ENCODE measurements around the gene QSOX1. TPM values are rescaled to one million over a fixed set of nuclear protein-coding genes. Genes with fewer than 3 reads are reported as not detected.

The QSOX1 gene
- total RNA-seq, 1 donor from 2014 or later: 156 TPM

- no peak overlapping the region for H3K27ac ChIP-seq (ENCODE audit: low read depth, low read length)
- no peak overlapping the region for H3K4me2 ChIP-seq (ENCODE audit: low read length)
- H3K9ac ChIP-seq (ENCODE audit: low read length): no peak overlapping the region
- no peaks in the 10 kb centered on the region for H3K4me1 ChIP-seq (ENCODE audit: insufficient read depth, low read length)
- TF ChIP-seq, protein P1, sequence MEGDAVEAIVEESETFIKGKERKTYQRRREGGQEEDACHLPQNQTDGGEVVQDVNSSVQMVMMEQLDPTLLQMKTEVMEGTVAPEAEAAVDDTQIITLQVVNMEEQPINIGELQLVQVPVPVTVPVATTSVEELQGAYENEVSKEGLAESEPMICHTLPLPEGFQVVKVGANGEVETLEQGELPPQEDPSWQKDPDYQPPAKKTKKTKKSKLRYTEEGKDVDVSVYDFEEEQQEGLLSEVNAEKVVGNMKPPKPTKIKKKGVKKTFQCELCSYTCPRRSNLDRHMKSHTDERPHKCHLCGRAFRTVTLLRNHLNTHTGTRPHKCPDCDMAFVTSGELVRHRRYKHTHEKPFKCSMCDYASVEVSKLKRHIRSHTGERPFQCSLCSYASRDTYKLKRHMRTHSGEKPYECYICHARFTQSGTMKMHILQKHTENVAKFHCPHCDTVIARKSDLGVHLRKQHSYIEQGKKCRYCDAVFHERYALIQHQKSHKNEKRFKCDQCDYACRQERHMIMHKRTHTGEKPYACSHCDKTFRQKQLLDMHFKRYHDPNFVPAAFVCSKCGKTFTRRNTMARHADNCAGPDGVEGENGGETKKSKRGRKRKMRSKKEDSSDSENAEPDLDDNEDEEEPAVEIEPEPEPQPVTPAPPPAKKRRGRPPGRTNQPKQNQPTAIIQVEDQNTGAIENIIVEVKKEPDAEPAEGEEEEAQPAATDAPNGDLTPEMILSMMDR (IDR thresholded peaks at IDR 0.05; ENCODE audit: insufficient read depth, low read depth, low read length): no peak
- no peak for TF ChIP-seq EZH2 (IDR thresholded peaks at IDR 0.05; ENCODE audit: insufficient read depth, low read length)
- Mint-ChIP-seq H3K27me3 (ENCODE audit: low read depth, unreplicated experiment) (peaks cover 56% of the 10 kb centered on the region), H3K27ac (ENCODE audit: unreplicated experiment) (no peak overlapping the region), H3K4me3 (ENCODE audit: unreplicated experiment) (no peak overlapping the region), H3K9me3 (ENCODE audit: unreplicated experiment) (no peaks in the 10 kb centered on the region), H3K4me1 (ENCODE audit: low read depth, unreplicated experiment) (no peaks in the 10 kb centered on the region), H3K36me3 (ENCODE audit: low read depth, unreplicated experiment) (no peaks in the 10 kb centered on the region)
- no peak overlapping the region for H2AFZ ChIP-seq (ENCODE audit: low read depth, low read length)
- no peak for FAIRE-seq
- DNase-seq (ENCODE audit: low read depth): no peak
- no peaks in the 10 kb centered on the region for H3K79me2 ChIP-seq (ENCODE audit: insufficient read depth, low read length)
- peaks cover 3% of the 10 kb centered on the region for H4K20me1 ChIP-seq (ENCODE audit: insufficient read depth, low read length)
- H3K9me3 ChIP-seq (ENCODE audit: insufficient read depth, low read depth, low read length): no peaks in the 10 kb centered on the region
- no peak overlapping the region for H3K4me3 ChIP-seq (ENCODE audit: insufficient read depth, low read depth, low read length)
- no peaks in the 10 kb centered on the region for H3K36me3 ChIP-seq (ENCODE audit: insufficient read depth, low read length)
- H3K27me3 ChIP-seq (ENCODE audit: insufficient read depth, low read length): peaks cover 48% of the 10 kb centered on the region
Measured at GRCh38 chr1:180243517-180244221, 89.0 kb downstream of the QSOX1 start.

DNA sequence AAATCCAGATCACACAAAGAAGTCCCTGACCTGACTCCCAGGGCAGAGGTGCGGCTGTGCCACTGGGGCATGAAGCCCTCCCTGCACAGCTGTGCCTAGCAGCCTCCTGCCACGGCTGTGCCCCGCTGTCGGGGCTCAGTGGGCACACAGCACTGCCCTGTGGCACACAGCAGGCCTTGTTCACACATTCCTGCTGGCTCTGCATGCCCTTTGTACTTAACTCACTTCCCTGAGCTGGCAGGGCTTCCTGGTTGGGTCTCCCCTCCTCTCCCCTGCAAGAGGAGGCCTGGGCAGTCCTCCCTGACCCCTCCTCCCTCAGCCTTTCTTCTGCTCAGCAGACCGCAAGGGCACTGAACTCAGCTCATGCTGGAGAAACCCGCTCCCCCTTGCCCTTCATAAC is 90.2 kb downstream of the QSOX1 start:
- TF ChIP-seq, protein P1 (IDR thresholded peaks at IDR 0.05; ENCODE audit: insufficient read depth, low read depth, low read length): no peak
- no peak for TF ChIP-seq EZH2 (IDR thresholded peaks at IDR 0.05; ENCODE audit: insufficient read depth, low read length)
- H3K27ac ChIP-seq (ENCODE audit: low read depth, low read length): no peak overlapping the region
- no peaks in the 10 kb centered on the region for H3K36me3 ChIP-seq (ENCODE audit: insufficient read depth, low read length)
- FAIRE-seq (no peak), DNase-seq (ENCODE audit: low read depth) (no peak)
- H3K4me1 ChIP-seq (ENCODE audit: insufficient read depth, low read length): no peaks in the 10 kb centered on the region
- no peak overlapping the region for H3K4me3 ChIP-seq (ENCODE audit: insufficient read depth, low read depth, low read length)
- H3K9ac ChIP-seq (ENCODE audit: low read length): no peak overlapping the region
- no peak overlapping the region for H3K4me2 ChIP-seq (ENCODE audit: low read length)
- Mint-ChIP-seq H3K27me3 (ENCODE audit: low read depth, unreplicated experiment) (peaks cover 46% of the 10 kb centered on the region), H3K36me3 (ENCODE audit: low read depth, unreplicated experiment) (no peaks in the 10 kb centered on the region), H3K4me3 (ENCODE audit: unreplicated experiment) (no peak overlapping the region), H3K9me3 (ENCODE audit: unreplicated experiment) (peaks cover 2% of the 10 kb centered on the region), H3K27ac (ENCODE audit: unreplicated experiment) (no peak overlapping the region), H3K4me1 (ENCODE audit: low read depth, unreplicated experiment) (peaks cover 4% of the 10 kb centered on the region)
- no peak overlapping the region for H2AFZ ChIP-seq (ENCODE audit: low read depth, low read length)
- H4K20me1 ChIP-seq (ENCODE audit: insufficient read depth, low read length): peaks cover 3% of the 10 kb centered on the region
- H3K27me3 ChIP-seq (ENCODE audit: insufficient read depth, low read length): peaks cover 36% of the 10 kb centered on the region
- no peaks in the 10 kb centered on the region for H3K9me3 ChIP-seq (ENCODE audit: insufficient read depth, low read depth, low read length)
- no peaks in the 10 kb centered on the region for H3K79me2 ChIP-seq (ENCODE audit: insufficient read depth, low read length)

DNA sequence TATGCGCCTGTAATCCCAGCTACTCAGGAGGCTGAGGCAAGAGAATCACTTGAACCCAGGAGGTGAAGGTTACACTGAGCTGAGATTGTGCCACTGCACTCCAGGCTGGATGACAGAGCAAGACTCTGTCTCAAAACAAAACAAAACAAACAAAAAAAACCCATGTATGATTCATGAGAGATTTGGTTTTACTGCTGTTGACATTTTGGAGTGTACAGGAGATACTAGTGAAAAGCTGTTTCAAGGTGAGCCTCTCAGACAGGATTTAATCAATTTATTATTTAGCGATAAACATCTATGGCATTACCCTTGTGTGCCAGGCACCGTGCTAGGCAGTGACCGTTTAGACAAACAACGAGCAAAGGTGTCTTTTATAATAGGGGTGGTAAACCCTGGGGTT is 91.9 kb downstream of the QSOX1 start:
- Histone ChIP-seq H3K4me1 (ENCODE audit: insufficient read depth, low read length) (peaks cover 2% of the 10 kb centered on the region), H3K79me2 (ENCODE audit: insufficient read depth, low read length) (no peaks in the 10 kb centered on the region), H3K4me3 (ENCODE audit: insufficient read depth, low read depth, low read length) (no peak overlapping the region), H3K9ac (ENCODE audit: low read length) (no peak overlapping the region), H4K20me1 (ENCODE audit: insufficient read depth, low read length) (no peaks in the 10 kb centered on the region), H3K9me3 (ENCODE audit: insufficient read depth, low read depth, low read length) (no peaks in the 10 kb centered on the region), H2AFZ (ENCODE audit: low read depth, low read length) (no peak overlapping the region), H3K27me3 (ENCODE audit: insufficient read depth, low read length) (peaks cover 19% of the 10 kb centered on the region), H3K36me3 (ENCODE audit: insufficient read depth, low read length) (no peaks in the 10 kb centered on the region), H3K4me2 (ENCODE audit: low read length) (no peak overlapping the region), H3K27ac (ENCODE audit: low read depth, low read length) (no peak overlapping the region)
- Mint-ChIP-seq H3K4me3 (ENCODE audit: unreplicated experiment) (no peak overlapping the region), H3K9me3 (ENCODE audit: unreplicated experiment) (peaks cover 2% of the 10 kb centered on the region), H3K36me3 (ENCODE audit: low read depth, unreplicated experiment) (no peaks in the 10 kb centered on the region), H3K4me1 (ENCODE audit: low read depth, unreplicated experiment) (peaks cover 11% of the 10 kb centered on the region), H3K27ac (ENCODE audit: unreplicated experiment) (no peak overlapping the region), H3K27me3 (ENCODE audit: low read depth, unreplicated experiment) (peaks cover 29% of the 10 kb centered on the region)
- TF ChIP-seq, protein P1 (IDR thresholded peaks at IDR 0.05; ENCODE audit: insufficient read depth, low read depth, low read length): no peak
- TF ChIP-seq EZH2 (IDR thresholded peaks at IDR 0.05; ENCODE audit: insufficient read depth, low read length): no peak
- FAIRE-seq: no peak
- no peak for DNase-seq (ENCODE audit: low read depth)

Data from astrocyte (in vitro differentiated cells and primary cell).